Ishikawa (cell line): Measurements from ENCODE around the gene SAXO1.

Experiments
- EGR1 ChIP-seq: IDR thresholded peaks from 2 replicates; pipeline ENCODE4 v1.6.1; 2012
- EP300 ChIP-seq: IDR thresholded peaks from 2 replicates; pipeline ENCODE4 v1.6.1; 2012; ENCODE audit warnings: borderline replicate concordance
- MAX ChIP-seq: IDR thresholded peaks from 2 replicates; pipeline ENCODE4 v1.6.1; 2012
- RAD21 ChIP-seq: IDR thresholded peaks from 2 replicates; pipeline ENCODE4 v1.6.1; 2012; ENCODE audit warnings: low read depth
- REST ChIP-seq: IDR thresholded peaks from 2 replicates; pipeline ENCODE4 v1.6.1; 2012; ENCODE audit warnings: low read depth, mild to moderate bottlenecking
- TAF1 ChIP-seq: IDR thresholded peaks from 2 replicates; pipeline ENCODE4 v1.6.1; 2012; ENCODE audit warnings: low read depth, mild to moderate bottlenecking
- TCF12 ChIP-seq: IDR thresholded peaks from 2 replicates; pipeline ENCODE4 v1.6.1; 2012; ENCODE audit warnings: low read depth
- ZBTB7A ChIP-seq: IDR thresholded peaks from 2 replicates; pipeline ENCODE4 v1.6.1; 2012; ENCODE audit warnings: low read depth

- no peak for TF ChIP-seq TAF1
- no peak for TF ChIP-seq EGR1
- no peak for TF ChIP-seq REST
- no peak for TF ChIP-seq EP300
- no peak for TF ChIP-seq MAX
- TF ChIP-seq TCF12, result no peak
- TF ChIP-seq RAD21, result no peak
- TF ChIP-seq ZBTB7A, result no peak
Observed at GRCh38 chr9:18976221-18976708, 56.7 kb downstream of the SAXO1 start.
